Hepatocyte (in vitro differentiated cells): ENCODE measurements around the gene MLPH. TPM values are rescaled to one million over a fixed set of nuclear protein-coding genes. Genes with fewer than 3 reads are reported as not detected.

Experiments
- DNase-seq: peaks from one replicate; pipeline ENCODE4 v3.0.0-alpha.2; 2016; ENCODE audit warnings: low spot score
- H2AFZ ChIP-seq: fragments of 200-600 bp; sonication (generic); 2 replicates; pipeline ENCODE4 v1.6.0; 2016; ENCODE audit warnings: antibody characterized with exemption, mild to moderate bottlenecking
- H3K27ac ChIP-seq: fragments of 200-600 bp; sonication (generic); 2 replicates; pipeline ENCODE4 v1.5.1; 2016; ENCODE audit warnings: mild to moderate bottlenecking
- H3K27me3 ChIP-seq: fragments of 200-600 bp; sonication (generic); 2 replicates; pipeline ENCODE4 v1.6.1; 2016
- H3K36me3 ChIP-seq: fragments of 200-600 bp; sonication (generic); replicated peaks from 2 replicates; pipeline ENCODE4 v1.5.1; 2016; ENCODE audit warnings: low read depth; ENCODE audit not compliant: insufficient read depth
- H3K4me1 ChIP-seq: fragments of 200-600 bp; sonication (generic); 2 replicates; pipeline ENCODE4 v1.5.1; 2016; ENCODE audit warnings: mild to moderate bottlenecking, moderate library complexity; ENCODE audit not compliant: insufficient read depth
- H3K4me2 ChIP-seq: fragments of 200-600 bp; sonication (generic); 2 replicates; pipeline ENCODE4 v1.6.0; 2016
- H3K4me3 ChIP-seq: fragments of 200-600 bp; sonication (generic); 2 replicates; pipeline ENCODE4 v1.5.1; 2016; ENCODE audit warnings: mild to moderate bottlenecking
- H3K79me2 ChIP-seq: fragments of 200-600 bp; sonication (generic); 2 replicates; pipeline ENCODE4 v1.6.0; 2017; ENCODE audit warnings: mild to moderate bottlenecking
- H3K9me2 ChIP-seq: fragments of 200-600 bp; sonication (generic); replicated peaks from 2 replicates; pipeline ENCODE4 v1.6.0; 2017; ENCODE audit warnings: mild to moderate bottlenecking; ENCODE audit not compliant: insufficient read depth
- H3K9me3 ChIP-seq: fragments of 200-600 bp; sonication (generic); 2 replicates; pipeline ENCODE4 v1.5.1; 2016; ENCODE audit warnings: low read depth, mild to moderate bottlenecking
- H4K20me1 ChIP-seq: fragments of 200-600 bp; sonication (generic); 2 replicates; pipeline ENCODE4 v1.6.0; 2016; ENCODE audit warnings: mild to moderate bottlenecking; ENCODE audit not compliant: insufficient read depth, poor library complexity, severe bottlenecking
- EZH2 ChIP-seq: fragments of 200-600 bp; sonication (generic); IDR thresholded peaks from 2 replicates; pipeline ENCODE4 v1.6.1; 2016; ENCODE audit warnings: antibody characterized with exemption, mild to moderate bottlenecking, borderline replicate concordance
- EZH2phosphoT487 ChIP-seq: fragments of 200-600 bp; sonication (generic); IDR thresholded peaks from one replicate; pipeline ENCODE4 v1.6.1; 2018; ENCODE audit warnings: antibody characterized with exemption, mild to moderate bottlenecking, low read depth, moderate library complexity; ENCODE audit not compliant: unreplicated experiment, severe bottlenecking
- WGBS: methylation state at CpG from one replicate; pipeline ENCODE4 v1.1.6; 2016; ENCODE audit warnings: low lambda C conversion rate; ENCODE audit errors: missing lambda C conversion rate; 5-methylcytosine and 5-hydroxymethylcytosine counted together
- polyA plus RNA-seq: library from polyadenylated mRNA; unstranded; fragments of >200 nt; fragmentation: Nextera tagmentation; extraction: Ambion mirVana; gene quantifications from 2 replicates; pipeline ENCODE4 v1.2.1, GENCODE V29; 2016
- total RNA-seq: library from RNA; depleted of rRNA; stranded (reverse); fragments of >200 nt; gene quantifications from 2 replicates; pipeline ENCODE4 v1.2.3, GENCODE V29; 2014
- TF ChIP-seq, protein P1 (sequence below): fragments of 200-600 bp; sonication (generic); IDR thresholded peaks from 2 replicates; pipeline ENCODE4 v1.5.1; 2016; ENCODE audit warnings: antibody characterized with exemption, mild to moderate bottlenecking; ENCODE audit not compliant: poor library complexity

The MLPH gene
- total and polyA plus RNA-seq, 2 experiments from 2014 or later, result 6.7 to 12.3 TPM

DNA sequence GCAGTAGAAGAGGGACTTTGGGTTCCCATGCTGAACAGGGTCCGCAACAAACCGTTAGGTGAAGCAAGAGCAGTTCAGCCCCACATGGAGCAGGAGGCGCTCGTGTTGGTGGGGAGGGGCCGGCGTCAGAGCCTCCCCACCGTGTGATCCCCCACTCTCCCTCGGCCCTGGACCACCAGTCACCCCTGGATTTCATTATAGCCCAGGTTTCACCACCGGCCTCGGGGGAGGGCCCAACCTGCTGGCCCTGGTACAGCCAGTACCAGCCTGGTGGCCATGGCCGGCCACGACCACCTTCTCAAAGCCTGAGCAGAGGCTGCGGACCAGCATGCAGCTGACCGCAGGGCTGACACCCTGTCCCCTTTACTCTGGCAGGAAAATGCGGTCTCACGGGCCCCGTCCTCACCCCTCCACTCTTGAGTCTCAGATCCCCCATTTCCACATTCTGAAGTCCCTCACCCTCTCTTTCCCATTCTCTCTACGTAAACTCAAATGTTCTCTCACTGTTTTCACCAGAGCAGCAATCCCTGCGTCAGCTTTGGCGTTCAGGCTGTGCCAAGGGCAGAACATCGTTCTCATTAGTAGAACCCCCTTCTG lies 8.6 kb downstream of the MLPH start:
- Histone ChIP-seq H3K9me3 (peaks cover 9% of the 10 kb centered on the region), H3K79me2 (no peaks in the 10 kb centered on the region), H3K27me3 (no peaks in the 10 kb centered on the region), H3K4me1 (no peaks in the 10 kb centered on the region), H3K4me3 (no peak overlapping the region), H4K20me1 (no peaks in the 10 kb centered on the region), H2AFZ (no peak overlapping the region), H3K9me2 (no peaks in the 10 kb centered on the region), H3K27ac (no peak overlapping the region), H3K4me2 (no peak overlapping the region), H3K36me3 (no peaks in the 10 kb centered on the region)
- TF ChIP-seq, protein P1, sequence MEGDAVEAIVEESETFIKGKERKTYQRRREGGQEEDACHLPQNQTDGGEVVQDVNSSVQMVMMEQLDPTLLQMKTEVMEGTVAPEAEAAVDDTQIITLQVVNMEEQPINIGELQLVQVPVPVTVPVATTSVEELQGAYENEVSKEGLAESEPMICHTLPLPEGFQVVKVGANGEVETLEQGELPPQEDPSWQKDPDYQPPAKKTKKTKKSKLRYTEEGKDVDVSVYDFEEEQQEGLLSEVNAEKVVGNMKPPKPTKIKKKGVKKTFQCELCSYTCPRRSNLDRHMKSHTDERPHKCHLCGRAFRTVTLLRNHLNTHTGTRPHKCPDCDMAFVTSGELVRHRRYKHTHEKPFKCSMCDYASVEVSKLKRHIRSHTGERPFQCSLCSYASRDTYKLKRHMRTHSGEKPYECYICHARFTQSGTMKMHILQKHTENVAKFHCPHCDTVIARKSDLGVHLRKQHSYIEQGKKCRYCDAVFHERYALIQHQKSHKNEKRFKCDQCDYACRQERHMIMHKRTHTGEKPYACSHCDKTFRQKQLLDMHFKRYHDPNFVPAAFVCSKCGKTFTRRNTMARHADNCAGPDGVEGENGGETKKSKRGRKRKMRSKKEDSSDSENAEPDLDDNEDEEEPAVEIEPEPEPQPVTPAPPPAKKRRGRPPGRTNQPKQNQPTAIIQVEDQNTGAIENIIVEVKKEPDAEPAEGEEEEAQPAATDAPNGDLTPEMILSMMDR, result no peak
- no peak for TF ChIP-seq EZH2phosphoT487
- no peak for TF ChIP-seq EZH2
- no peak for DNase-seq
- 94% methylated on average over 21 of the region's 21 CpGs for WGBS

DNA sequence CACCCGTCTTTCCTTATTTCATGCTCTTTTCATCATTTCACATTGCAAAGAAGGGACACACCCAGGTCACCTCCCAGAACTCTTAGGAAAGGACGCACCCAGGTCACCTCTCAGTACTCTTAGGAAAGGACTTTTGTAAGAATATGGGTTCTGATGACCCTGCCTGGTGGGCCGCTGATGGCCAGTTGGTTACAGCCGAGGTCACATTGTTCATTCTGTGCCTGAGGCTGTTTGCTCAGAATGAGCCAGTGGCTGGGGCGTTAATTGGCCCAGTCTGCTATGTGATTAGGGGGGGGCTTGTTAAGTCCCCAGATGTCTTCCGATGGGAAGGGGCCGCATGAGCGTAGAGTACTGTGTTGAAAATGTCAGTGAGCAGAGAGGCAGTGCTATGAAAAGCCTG lies 9.4 kb downstream of the MLPH start:
- no peak for DNase-seq
- no peaks in the 10 kb centered on the region for H3K27me3 ChIP-seq
- no peak overlapping the region for H3K27ac ChIP-seq
- no peaks in the 10 kb centered on the region for H3K4me1 ChIP-seq
- H3K4me2 ChIP-seq, result no peak overlapping the region
- H2AFZ ChIP-seq, result no peak overlapping the region
- no peaks in the 10 kb centered on the region for H3K36me3 ChIP-seq
- TF ChIP-seq EZH2phosphoT487 (no peak), EZH2 (no peak)
- TF ChIP-seq, protein P1, result no peak
- H3K9me3 ChIP-seq, result peaks cover 4% of the 10 kb centered on the region
- H3K4me3 ChIP-seq, result no peak overlapping the region
- H3K79me2 ChIP-seq, result no peaks in the 10 kb centered on the region
- H4K20me1 ChIP-seq, result no peaks in the 10 kb centered on the region
- 65% methylated on average over 8 of the region's 8 CpGs for WGBS
- H3K9me2 ChIP-seq, result no peaks in the 10 kb centered on the region

DNA sequence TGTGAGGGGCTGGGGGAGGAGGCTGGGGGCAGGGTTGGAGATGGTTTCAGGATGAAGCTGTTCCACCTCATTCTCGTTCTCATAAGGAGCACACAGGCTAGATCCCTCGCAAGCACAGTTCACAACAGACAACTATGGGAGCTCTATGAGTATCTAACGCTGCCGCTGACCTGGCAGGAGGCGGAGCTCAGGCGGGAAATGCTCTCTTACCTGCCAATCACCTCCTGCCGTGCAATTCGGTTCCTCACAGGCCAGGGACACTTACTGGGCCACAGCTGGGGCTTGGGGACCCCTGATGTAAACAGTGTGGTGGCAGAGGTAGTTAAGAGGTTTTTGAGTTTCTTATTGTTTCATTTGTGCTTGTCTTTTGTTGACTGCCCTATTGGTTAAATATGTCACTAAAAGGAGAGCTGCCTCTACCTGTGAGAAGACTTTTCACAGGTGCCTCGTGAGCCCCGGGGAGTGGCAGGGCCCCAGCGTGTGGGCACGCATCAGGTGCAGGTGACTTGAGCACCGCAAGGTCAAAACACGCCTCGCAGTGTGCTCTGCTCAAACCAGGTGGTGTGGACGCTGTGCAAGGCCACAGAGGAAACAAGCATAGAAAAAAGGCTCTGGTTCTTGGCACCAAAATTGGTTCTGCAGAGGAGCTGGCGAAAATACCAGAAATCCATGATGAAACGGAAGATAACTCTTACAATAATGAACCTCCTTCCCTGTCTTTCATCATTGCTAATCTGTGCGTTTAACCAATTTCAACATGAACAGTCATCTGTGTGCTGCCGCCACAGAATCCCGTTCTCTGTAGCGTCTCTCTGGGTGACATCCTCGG lies 10.2 kb downstream of the MLPH start:
- TF ChIP-seq EZH2 (no peak), EZH2phosphoT487 (no peak)
- TF ChIP-seq, protein P1, result no peak
- Histone ChIP-seq H3K9me3 (no peaks in the 10 kb centered on the region), H3K4me3 (no peak overlapping the region), H3K27ac (no peak overlapping the region), H3K36me3 (no peaks in the 10 kb centered on the region), H3K4me2 (no peak overlapping the region), H3K9me2 (no peaks in the 10 kb centered on the region), H3K79me2 (no peaks in the 10 kb centered on the region), H3K27me3 (no peaks in the 10 kb centered on the region), H4K20me1 (no peaks in the 10 kb centered on the region), H2AFZ (no peak overlapping the region), H3K4me1 (peaks cover 3% of the 10 kb centered on the region)
- 82% methylated on average over 23 of the region's 23 CpGs for WGBS
- no peak for DNase-seq
